AG09319 (cell line): ENCODE results near the gene AQP4.

Source experiments
- DNase-seq: peaks from one replicate; pipeline ENCODE4 v3.0.0-alpha.2; 2010; ENCODE audit warnings: low read depth; ENCODE audit errors: extremely low read depth
- TF ChIP-seq, protein P1 (sequence below): IDR thresholded peaks from 2 replicates; pipeline ENCODE4 v1.5.1; 2011; ENCODE audit warnings: low read depth, mild to moderate bottlenecking, inconsistent platforms, low read length, moderate library complexity

The AQP4 gene

GRCh38 chr18:26865557-26865956 lies at the start of gene AQP4:
AQP4 (minus strand) TSS chr18:26865707; CDS start chr18:26865689, 18 bp downstream.
- DNase-seq = no peak
- TF ChIP-seq, protein P1, sequence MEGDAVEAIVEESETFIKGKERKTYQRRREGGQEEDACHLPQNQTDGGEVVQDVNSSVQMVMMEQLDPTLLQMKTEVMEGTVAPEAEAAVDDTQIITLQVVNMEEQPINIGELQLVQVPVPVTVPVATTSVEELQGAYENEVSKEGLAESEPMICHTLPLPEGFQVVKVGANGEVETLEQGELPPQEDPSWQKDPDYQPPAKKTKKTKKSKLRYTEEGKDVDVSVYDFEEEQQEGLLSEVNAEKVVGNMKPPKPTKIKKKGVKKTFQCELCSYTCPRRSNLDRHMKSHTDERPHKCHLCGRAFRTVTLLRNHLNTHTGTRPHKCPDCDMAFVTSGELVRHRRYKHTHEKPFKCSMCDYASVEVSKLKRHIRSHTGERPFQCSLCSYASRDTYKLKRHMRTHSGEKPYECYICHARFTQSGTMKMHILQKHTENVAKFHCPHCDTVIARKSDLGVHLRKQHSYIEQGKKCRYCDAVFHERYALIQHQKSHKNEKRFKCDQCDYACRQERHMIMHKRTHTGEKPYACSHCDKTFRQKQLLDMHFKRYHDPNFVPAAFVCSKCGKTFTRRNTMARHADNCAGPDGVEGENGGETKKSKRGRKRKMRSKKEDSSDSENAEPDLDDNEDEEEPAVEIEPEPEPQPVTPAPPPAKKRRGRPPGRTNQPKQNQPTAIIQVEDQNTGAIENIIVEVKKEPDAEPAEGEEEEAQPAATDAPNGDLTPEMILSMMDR = no peak

GRCh38 chr18:26911840-26912239 lies 46.3 kb upstream of the AQP4 start:
- TF ChIP-seq, protein P1 = no peak
- DNase-seq = no peak

GRCh38 chr18:26909599-26910290 lies 44.2 kb upstream of the AQP4 start:
- no peak for DNase-seq
- TF ChIP-seq, protein P1 = no peak

DNA sequence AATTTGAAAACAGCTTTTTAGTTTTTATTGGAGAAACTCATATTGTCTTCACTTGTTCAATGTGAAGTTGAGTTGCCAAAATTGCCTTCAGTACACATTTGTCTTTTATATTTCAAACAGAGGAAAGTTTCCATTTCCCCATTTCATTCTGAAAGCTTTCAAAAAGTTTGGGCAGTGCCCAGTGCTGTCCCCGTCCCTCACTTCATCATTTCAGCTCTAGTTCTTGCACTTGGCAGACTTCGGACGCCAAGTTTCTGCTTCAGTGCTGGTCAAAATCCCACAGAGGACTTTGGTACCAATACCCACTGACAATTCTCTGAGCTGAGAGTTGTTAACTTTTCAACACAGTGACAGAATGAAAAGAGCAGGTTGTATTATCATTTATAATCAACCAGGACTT lies 43.4 kb upstream of the AQP4 start:
- no peak for DNase-seq
- TF ChIP-seq, protein P1 = no peak

DNA sequence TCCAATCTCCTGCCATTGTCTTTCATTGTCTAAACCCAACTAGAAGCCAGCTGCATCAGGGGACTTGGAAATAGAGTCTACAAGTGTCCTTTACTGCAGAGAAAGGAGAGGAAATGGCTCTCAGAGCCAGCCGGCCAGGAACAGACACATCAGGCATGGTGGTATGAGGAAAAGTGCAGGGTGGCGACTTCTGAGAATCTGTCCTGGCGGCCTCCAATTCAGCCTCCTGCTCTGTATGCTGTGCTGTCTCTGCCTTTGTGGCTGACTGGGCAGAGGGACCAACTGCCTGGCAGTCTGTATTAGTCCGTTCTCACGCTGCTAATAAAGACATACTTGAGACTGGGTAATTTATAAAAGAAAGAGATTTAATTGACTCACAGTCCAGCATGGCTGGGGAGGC lies 36.8 kb upstream of the AQP4 start:
- no peak for DNase-seq
- TF ChIP-seq, protein P1 = no peak

DNA sequence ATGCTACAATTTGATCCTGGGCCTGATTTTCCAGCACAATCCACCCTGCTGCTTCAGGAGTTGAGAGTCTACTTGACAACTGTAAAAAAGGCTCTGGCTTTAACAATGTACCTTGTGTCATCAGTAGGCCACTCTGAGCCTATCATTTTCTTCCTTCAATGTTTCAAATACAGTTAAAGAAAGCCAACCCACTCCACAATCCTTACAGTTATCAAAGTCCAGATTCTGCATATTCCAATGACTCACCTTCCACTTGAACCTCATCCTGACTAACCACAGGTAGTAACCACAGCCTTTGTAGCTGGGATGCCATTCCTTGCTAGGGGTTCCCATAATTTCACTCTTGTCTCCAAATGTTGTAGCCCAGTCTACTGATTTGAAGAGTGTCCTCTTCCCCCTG lies 35.5 kb upstream of the AQP4 start:
- TF ChIP-seq, protein P1 = no peak
- DNase-seq = no peak

DNA sequence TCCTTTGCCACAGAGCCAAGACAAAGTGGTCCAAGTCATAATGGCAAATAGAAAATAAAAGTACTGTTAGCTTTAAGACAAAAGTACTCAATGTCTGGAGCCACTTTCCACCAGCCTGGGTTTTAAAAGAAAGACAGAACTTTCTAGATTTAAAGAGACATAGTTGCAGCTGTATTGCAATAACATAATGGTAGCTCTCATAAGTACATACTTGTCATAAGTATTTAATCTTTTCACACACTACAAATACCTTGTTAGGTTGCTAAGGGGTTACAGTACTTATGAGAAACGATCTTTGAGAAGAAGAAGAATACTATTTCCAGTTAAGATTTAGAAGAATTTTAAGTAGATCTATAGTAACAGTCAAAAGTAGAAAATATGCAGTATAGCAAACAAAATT lies 28.9 kb upstream of the AQP4 start:
- TF ChIP-seq, protein P1 = no peak
- no peak for DNase-seq
